Brain microvascular endothelial cell (primary cell): ENCODE results near the gene SARS2.

Source experiments
- DNase-seq: peaks from one replicate; pipeline ENCODE4 v3.0.0-alpha.2; 2020
- H3K27ac ChIP-seq: fragments of 250-450 bp; sonication (Bioruptor Pico); 2 replicates; pipeline ENCODE4 v1.5.1; 2020; ENCODE audit warnings: mild to moderate bottlenecking, moderate library complexity
- H3K27me3 ChIP-seq: fragments of 250-450 bp; sonication (Bioruptor Pico); replicated peaks from 2 replicates; pipeline ENCODE4 v1.5.1; 2020; ENCODE audit warnings: mild to moderate bottlenecking
- H3K36me3 ChIP-seq: fragments of 250-450 bp; sonication (Bioruptor Pico); replicated peaks from 2 replicates; pipeline ENCODE4 v1.5.1; 2020; ENCODE audit warnings: mild to moderate bottlenecking
- H3K4me3 ChIP-seq: 2 replicates; pipeline ENCODE4 v1.5.1; 2011; ENCODE audit warnings: low read depth, mild to moderate bottlenecking, control low read depth, low read length, moderate library complexity
- CTCF ChIP-seq: IDR thresholded peaks from 2 replicates; pipeline ENCODE4 v1.5.1; 2011; ENCODE audit warnings: low read depth, mild to moderate bottlenecking, moderate library complexity, low read length, control low read depth, inconsistent platforms; ENCODE audit errors: missing control alignments
- in situ Hi-C: cut with HindIII; loops from 2 replicates; pipeline ENCODE4 v1.10.0; 2017; ENCODE audit warnings: low sequenced_read_pairs, low pct_ligation_motif_present

SARS2 gene

GRCh38 chr19:38920602-38921419, 9.8 kb downstream of the SARS2 start:
- H3K27me3 ChIP-seq = no peaks in the 10 kb centered on the region
- no peak for TF ChIP-seq CTCF
- DNase-seq = no peak
- H3K27ac ChIP-seq = no peak overlapping the region
- in situ Hi-C loops = no loop called here
- no peak overlapping the region for H3K4me3 ChIP-seq
- H3K36me3 ChIP-seq = peaks cover 20% of the 10 kb centered on the region

GRCh38 chr19:38919837-38920601, 10.5 kb downstream of the SARS2 start:
- Histone ChIP-seq H3K4me3 (no peak overlapping the region), H3K27me3 (no peaks in the 10 kb centered on the region), H3K36me3 (peaks cover 13% of the 10 kb centered on the region), H3K27ac (no peak overlapping the region)
- no peak for TF ChIP-seq CTCF
- in situ Hi-C loops = no loop called here
- no peak for DNase-seq

GRCh38 chr19:38918526-38918925, 12.0 kb downstream of the SARS2 start:
- H3K27me3 ChIP-seq = no peaks in the 10 kb centered on the region
- H3K27ac ChIP-seq = no peak overlapping the region
- no peak for TF ChIP-seq CTCF
- no peak overlapping the region for H3K4me3 ChIP-seq
- DNase-seq = no peak
- peaks cover 10% of the 10 kb centered on the region for H3K36me3 ChIP-seq
- in situ Hi-C loops = no loop called here

DNA sequence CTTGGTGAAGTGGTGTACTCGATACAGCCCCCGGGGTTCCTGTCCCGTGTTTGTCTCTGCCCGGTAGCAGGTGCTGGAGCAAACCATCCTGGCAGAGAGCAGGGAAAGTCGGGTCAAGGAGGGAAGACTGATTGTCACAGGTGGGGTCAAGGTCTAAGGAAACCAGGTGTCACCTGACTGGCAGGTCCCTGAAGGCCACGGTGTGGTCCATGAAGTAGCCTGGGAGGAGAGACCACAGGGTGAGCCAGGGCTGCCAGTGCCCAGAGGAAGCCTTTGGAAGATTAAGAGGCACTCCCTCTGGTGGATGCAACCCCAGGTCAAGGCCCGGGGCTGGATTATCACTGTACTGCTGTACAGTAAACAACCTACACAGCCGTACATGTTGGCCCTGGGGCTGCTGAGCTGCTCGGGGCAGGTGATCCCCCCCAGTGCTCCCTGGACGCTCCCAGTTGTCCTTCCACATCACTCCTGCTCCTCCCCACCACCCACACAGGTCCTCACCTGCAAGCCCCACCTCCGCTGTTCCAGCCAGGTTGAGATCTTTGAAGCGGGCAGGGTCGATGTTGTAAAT, 12.6 kb downstream of the SARS2 start:
- in situ Hi-C loops = no loop called here
- no peak for DNase-seq
- Histone ChIP-seq H3K27ac (no peak overlapping the region), H3K4me3 (no peak overlapping the region), H3K27me3 (no peaks in the 10 kb centered on the region), H3K36me3 (peaks cover 10% of the 10 kb centered on the region)
- TF ChIP-seq CTCF = peak; percentile 35

- H3K27me3 ChIP-seq = no peaks in the 10 kb centered on the region
- no peak overlapping the region for H3K27ac ChIP-seq
- H3K36me3 ChIP-seq = peaks cover 9% of the 10 kb centered on the region
- no peak for TF ChIP-seq CTCF
- in situ Hi-C loops = no loop called here
- no peak overlapping the region for H3K4me3 ChIP-seq
- DNase-seq = no peak
Observed at GRCh38 chr19:38917516-38917915, 13.0 kb downstream of the SARS2 start.
